ENCODE data around the gene PRKG1. TPM values are rescaled to one million over a fixed set of nuclear protein-coding genes. Genes with fewer than 3 reads are reported as not detected.

The PRKG1 gene
- total and polyA plus RNA-seq, 2 donors (not counting 1 experiment from before 2014, with no cell fraction given): not detected

GRCh38 chr10:51375790-51376189, 301.5 kb downstream of the PRKG1 start:
- ATAC-seq (ENCODE audit: low read depth) (no peak), DNase-seq (no peak)
- Histone ChIP-seq H3K79me2 (ENCODE audit: control insufficient read depth, insufficient read depth, low read length) (no peaks in the 10 kb centered on the region), H3K4me3 (ENCODE audit: control extremely low read depth in 1 of 5, extremely low read depth in 1 of 5, insufficient read depth in 1 of 5, low read depth in 2 of 5, low read length in 4 of 5) (no peak overlapping the region), H3K27me3 (replicated peaks in 1 of 4; ENCODE audit: control extremely low read depth in 1 of 4, control insufficient read depth in 3 of 4, insufficient read depth in 4 of 4, low read length in 3 of 4) (no peaks in the 10 kb centered on the region), H3K9me3 (ENCODE audit: control extremely low read depth in 1 of 3, control insufficient read depth in 2 of 3, insufficient read depth in 1 of 3, low read length in 2 of 3) (no peaks in the 10 kb centered on the region), H2AFZ (ENCODE audit: insufficient read depth, low read depth, low read length, poor library complexity, severe bottlenecking) (no peak overlapping the region), H3K4me1 (ENCODE audit: control insufficient read depth in 2 of 2, insufficient read depth in 2 of 2, low read length in 2 of 2) (no peaks in the 10 kb centered on the region), H3K9ac (ENCODE audit: low read length) (no peak overlapping the region), H3K27ac (ENCODE audit: low read length in 2 of 2) (no peak overlapping the region), H3K36me3 (replicated peaks in 1 of 2; ENCODE audit: control extremely low read depth in 1 of 2, control insufficient read depth in 1 of 2, extremely low read depth in 1 of 2, insufficient read depth in 2 of 2, low read length in 1 of 2) (no peaks in the 10 kb centered on the region), H3K4me2 (replicated peaks; ENCODE audit: low read depth, low read length, poor library complexity, severe bottlenecking) (no peak overlapping the region), H4K20me1 (ENCODE audit: control insufficient read depth, insufficient read depth, low read length, poor library complexity, severe bottlenecking) (no peaks in the 10 kb centered on the region)
- POLR2A ChIA-PET: no interaction called here
- no peak overlapping the region for H3K4me3 Mint-ChIP-seq
- intact Hi-C loops (cut with micrococcal nuclease): no loop called here
- no peaks in the 10 kb centered on the region for H3K27me3 Mint-ChIP-seq
- no peak overlapping the region for H3K27ac Mint-ChIP-seq
- no peaks in the 10 kb centered on the region for H3K9me3 Mint-ChIP-seq (ENCODE audit: insufficient read depth)
- H3K4me1 Mint-ChIP-seq: no peaks in the 10 kb centered on the region
- CTCF ChIA-PET: no interaction called here
- WGBS (ENCODE audit: insufficient coverage): no CpG with 5 or more reads among the region's 2 CpGs
- no peak for TF ChIP-seq CTCF (IDR thresholded peaks at IDR 0.05)
- no peak for TF ChIP-seq EZH2 (IDR thresholded peaks at IDR 0.05; ENCODE audit: borderline replicate concordance, insufficient read depth, low read depth, low read length, poor library complexity, severe bottlenecking)

GRCh38 chr10:51377070-51377931, 303.0 kb downstream of the PRKG1 start:
- ATAC-seq (ENCODE audit: low read depth) (no peak), DNase-seq (no peak)
- Histone ChIP-seq H3K4me2 (replicated peaks; ENCODE audit: low read depth, low read length, poor library complexity, severe bottlenecking) (no peak overlapping the region), H3K9ac (ENCODE audit: low read length) (no peak overlapping the region), H3K9me3 (ENCODE audit: control extremely low read depth in 1 of 3, control insufficient read depth in 2 of 3, insufficient read depth in 1 of 3, low read length in 2 of 3) (no peaks in the 10 kb centered on the region), H4K20me1 (ENCODE audit: control insufficient read depth, insufficient read depth, low read length, poor library complexity, severe bottlenecking) (no peaks in the 10 kb centered on the region), H3K27ac (ENCODE audit: low read length in 2 of 2) (no peak overlapping the region), H3K4me3 (ENCODE audit: control extremely low read depth in 1 of 5, extremely low read depth in 1 of 5, insufficient read depth in 1 of 5, low read depth in 2 of 5, low read length in 4 of 5) (no peak overlapping the region), H3K36me3 (replicated peaks in 1 of 2; ENCODE audit: control extremely low read depth in 1 of 2, control insufficient read depth in 1 of 2, extremely low read depth in 1 of 2, insufficient read depth in 2 of 2, low read length in 1 of 2) (no peaks in the 10 kb centered on the region), H3K4me1 (ENCODE audit: control insufficient read depth in 2 of 2, insufficient read depth in 2 of 2, low read length in 2 of 2) (no peaks in the 10 kb centered on the region), H3K79me2 (ENCODE audit: control insufficient read depth, insufficient read depth, low read length) (no peaks in the 10 kb centered on the region), H3K27me3 (replicated peaks in 1 of 4; ENCODE audit: control extremely low read depth in 1 of 4, control insufficient read depth in 3 of 4, insufficient read depth in 4 of 4, low read length in 3 of 4) (no peaks in the 10 kb centered on the region), H2AFZ (ENCODE audit: insufficient read depth, low read depth, low read length, poor library complexity, severe bottlenecking) (no peak overlapping the region)
- 100% methylated on average over 1 of the region's 4 CpGs for WGBS (ENCODE audit: insufficient coverage)
- Mint-ChIP-seq H3K9me3 (ENCODE audit: insufficient read depth) (no peaks in the 10 kb centered on the region), H3K27ac (no peak overlapping the region), H3K27me3 (no peaks in the 10 kb centered on the region), H3K4me1 (no peaks in the 10 kb centered on the region), H3K4me3 (no peak overlapping the region)
- intact Hi-C loops (cut with micrococcal nuclease): no loop called here
- CTCF ChIA-PET: interaction anchor here (1.1 kb wide), 1 partner anchor 12 kb away, joined by 4 read pairs; no protein-coding TSS in a partner anchor
- TF ChIP-seq EZH2 (IDR thresholded peaks at IDR 0.05; ENCODE audit: borderline replicate concordance, insufficient read depth, low read depth, low read length, poor library complexity, severe bottlenecking): no peak
- TF ChIP-seq CTCF (IDR thresholded peaks at IDR 0.05): no peak
- POLR2A ChIA-PET: no interaction called here

Measured in B cell (primary cell).